Hepatocyte (in vitro differentiated cells): ENCODE measurements around the gene CHRNA1.

ENCODE experiments used
- CTCF ChIP-seq: fragments of 200-600 bp; sonication (generic); IDR thresholded peaks from 2 replicates; pipeline ENCODE4 v1.5.1; 2016; ENCODE audit warnings: antibody characterized with exemption, mild to moderate bottlenecking; ENCODE audit not compliant: poor library complexity
- EZH2phosphoT487 ChIP-seq: fragments of 200-600 bp; sonication (generic); IDR thresholded peaks from one replicate; pipeline ENCODE4 v1.6.1; 2018; ENCODE audit warnings: antibody characterized with exemption, mild to moderate bottlenecking, low read depth, moderate library complexity; ENCODE audit not compliant: unreplicated experiment, severe bottlenecking

GRCh38 chr2:174703430-174703829 is 60.8 kb downstream of the CHRNA1 start:
- TF ChIP-seq EZH2phosphoT487, result no peak
- TF ChIP-seq CTCF, result no peak
